ENCODE results near the gene ZNF592.

DNA sequence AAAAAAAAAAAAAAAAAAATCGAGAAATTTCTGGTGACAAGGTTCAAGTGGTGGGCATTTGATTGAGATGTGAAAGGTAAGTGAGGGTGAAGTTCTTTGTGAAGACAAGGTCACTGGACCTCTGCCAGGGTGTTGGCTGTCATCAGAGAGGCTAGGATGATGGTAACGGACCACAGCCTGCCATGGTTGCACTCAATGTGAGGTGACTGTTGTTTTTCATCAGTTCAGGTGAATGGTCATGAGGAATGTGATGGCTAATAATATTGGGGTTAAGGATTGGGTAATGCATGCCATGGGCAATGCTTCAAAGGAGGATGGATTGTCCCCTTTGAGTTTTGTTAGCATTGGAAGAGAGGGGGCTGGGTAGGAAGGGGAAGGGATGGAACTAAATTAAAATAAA lies 64.5 kb downstream of the ZNF592 start:
- TF ChIP-seq GTF3A (CRISPR knock-in tag; conservative IDR thresholded peaks at IDR 0.05): no peak
- TF ChIP-seq, protein P1, sequence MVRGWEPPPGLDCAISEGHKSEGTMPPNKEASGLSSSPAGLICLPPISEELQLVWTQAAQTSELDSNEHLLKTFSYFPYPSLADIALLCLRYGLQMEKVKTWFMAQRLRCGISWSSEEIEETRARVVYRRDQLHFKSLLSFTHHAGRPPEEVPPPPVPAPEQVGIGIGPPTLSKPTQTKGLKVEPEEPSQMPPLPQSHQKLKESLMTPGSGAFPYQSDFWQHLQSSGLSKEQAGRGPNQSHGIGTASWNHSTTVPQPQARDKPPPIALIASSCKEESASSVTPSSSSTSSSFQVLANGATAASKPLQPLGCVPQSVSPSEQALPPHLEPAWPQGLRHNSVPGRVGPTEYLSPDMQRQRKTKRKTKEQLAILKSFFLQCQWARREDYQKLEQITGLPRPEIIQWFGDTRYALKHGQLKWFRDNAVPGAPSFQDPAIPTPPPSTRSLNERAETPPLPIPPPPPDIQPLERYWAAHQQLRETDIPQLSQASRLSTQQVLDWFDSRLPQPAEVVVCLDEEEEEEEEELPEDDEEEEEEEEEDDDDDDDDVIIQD (CRISPR knock-in tag; IDR thresholded peaks at IDR 0.05; ENCODE audit: low read depth): no peak
- TF ChIP-seq RBM22 (optimal IDR thresholded peaks at IDR 0.05; ENCODE audit: low read length): no peak
- TF ChIP-seq, protein P2, sequence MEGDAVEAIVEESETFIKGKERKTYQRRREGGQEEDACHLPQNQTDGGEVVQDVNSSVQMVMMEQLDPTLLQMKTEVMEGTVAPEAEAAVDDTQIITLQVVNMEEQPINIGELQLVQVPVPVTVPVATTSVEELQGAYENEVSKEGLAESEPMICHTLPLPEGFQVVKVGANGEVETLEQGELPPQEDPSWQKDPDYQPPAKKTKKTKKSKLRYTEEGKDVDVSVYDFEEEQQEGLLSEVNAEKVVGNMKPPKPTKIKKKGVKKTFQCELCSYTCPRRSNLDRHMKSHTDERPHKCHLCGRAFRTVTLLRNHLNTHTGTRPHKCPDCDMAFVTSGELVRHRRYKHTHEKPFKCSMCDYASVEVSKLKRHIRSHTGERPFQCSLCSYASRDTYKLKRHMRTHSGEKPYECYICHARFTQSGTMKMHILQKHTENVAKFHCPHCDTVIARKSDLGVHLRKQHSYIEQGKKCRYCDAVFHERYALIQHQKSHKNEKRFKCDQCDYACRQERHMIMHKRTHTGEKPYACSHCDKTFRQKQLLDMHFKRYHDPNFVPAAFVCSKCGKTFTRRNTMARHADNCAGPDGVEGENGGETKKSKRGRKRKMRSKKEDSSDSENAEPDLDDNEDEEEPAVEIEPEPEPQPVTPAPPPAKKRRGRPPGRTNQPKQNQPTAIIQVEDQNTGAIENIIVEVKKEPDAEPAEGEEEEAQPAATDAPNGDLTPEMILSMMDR (CRISPR knock-in tag; IDR thresholded peaks at IDR 0.05): no peak
- TF ChIP-seq, protein P3, sequence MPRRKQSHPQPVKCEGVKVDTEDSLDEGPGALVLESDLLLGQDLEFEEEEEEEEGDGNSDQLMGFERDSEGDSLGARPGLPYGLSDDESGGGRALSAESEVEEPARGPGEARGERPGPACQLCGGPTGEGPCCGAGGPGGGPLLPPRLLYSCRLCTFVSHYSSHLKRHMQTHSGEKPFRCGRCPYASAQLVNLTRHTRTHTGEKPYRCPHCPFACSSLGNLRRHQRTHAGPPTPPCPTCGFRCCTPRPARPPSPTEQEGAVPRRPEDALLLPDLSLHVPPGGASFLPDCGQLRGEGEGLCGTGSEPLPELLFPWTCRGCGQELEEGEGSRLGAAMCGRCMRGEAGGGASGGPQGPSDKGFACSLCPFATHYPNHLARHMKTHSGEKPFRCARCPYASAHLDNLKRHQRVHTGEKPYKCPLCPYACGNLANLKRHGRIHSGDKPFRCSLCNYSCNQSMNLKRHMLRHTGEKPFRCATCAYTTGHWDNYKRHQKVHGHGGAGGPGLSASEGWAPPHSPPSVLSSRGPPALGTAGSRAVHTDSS (CRISPR knock-in tag; conservative IDR thresholded peaks at IDR 0.05): no peak
- TF ChIP-seq, protein P4, sequence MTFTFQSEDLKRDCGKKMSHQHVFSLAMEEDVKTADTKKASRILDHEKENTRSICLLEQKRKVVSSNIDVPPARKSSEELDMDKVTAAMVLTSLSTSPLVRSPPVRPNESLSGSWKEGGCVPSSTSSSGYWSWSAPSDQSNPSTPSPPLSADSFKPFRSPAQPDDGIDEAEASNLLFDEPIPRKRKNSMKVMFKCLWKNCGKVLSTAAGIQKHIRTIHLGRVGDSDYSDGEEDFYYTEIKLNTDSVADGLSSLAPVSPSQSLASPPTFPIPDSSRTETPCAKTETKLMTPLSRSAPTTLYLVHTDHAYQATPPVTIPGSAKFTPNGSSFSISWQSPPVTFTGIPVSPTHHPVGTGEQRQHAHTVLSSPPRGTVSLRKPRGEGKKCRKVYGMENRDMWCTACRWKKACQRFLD (CRISPR knock-in tag; IDR thresholded peaks at IDR 0.05; ENCODE audit: borderline replicate concordance): no peak
- no peak for TF ChIP-seq POLR2A (IDR thresholded peaks at IDR 0.05; ENCODE audit: insufficient read depth in 1 of 2, low read depth in 2 of 2, low read length in 2 of 2)
- no peak for TF ChIP-seq BRCA1 (CRISPR knock-in tag; IDR thresholded peaks at IDR 0.05)
- no peak for TF ChIP-seq SP1 (IDR thresholded peaks at IDR 0.05)
- TF ChIP-seq SP1 (CRISPR knock-in tag; IDR thresholded peaks at IDR 0.05): no peak
- TF ChIP-seq, protein P5, sequence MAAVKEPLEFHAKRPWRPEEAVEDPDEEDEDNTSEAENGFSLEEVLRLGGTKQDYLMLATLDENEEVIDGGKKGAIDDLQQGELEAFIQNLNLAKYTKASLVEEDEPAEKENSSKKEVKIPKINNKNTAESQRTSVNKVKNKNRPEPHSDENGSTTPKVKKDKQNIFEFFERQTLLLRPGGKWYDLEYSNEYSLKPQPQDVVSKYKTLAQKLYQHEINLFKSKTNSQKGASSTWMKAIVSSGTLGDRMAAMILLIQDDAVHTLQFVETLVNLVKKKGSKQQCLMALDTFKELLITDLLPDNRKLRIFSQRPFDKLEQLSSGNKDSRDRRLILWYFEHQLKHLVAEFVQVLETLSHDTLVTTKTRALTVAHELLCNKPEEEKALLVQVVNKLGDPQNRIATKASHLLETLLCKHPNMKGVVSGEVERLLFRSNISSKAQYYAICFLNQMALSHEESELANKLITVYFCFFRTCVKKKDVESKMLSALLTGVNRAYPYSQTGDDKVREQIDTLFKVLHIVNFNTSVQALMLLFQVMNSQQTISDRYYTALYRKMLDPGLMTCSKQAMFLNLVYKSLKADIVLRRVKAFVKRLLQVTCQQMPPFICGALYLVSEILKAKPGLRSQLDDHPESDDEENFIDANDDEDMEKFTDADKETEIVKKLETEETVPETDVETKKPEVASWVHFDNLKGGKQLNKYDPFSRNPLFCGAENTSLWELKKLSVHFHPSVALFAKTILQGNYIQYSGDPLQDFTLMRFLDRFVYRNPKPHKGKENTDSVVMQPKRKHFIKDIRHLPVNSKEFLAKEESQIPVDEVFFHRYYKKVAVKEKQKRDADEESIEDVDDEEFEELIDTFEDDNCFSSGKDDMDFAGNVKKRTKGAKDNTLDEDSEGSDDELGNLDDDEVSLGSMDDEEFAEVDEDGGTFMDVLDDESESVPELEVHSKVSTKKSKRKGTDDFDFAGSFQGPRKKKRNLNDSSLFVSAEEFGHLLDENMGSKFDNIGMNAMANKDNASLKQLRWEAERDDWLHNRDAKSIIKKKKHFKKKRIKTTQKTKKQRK (IDR thresholded peaks at IDR 0.05; ENCODE audit: low read length): no peak
- TF ChIP-seq ZNF274 (CRISPR knock-in tag; IDR thresholded peaks at IDR 0.05): no peak
- no peak for TF ChIP-seq ZSCAN30 (CRISPR knock-in tag; IDR thresholded peaks at IDR 0.05)
- no peak for TF ChIP-seq CBX1 (IDR thresholded peaks at IDR 0.05; ENCODE audit: low read depth)
- TF ChIP-seq ESRRA (CRISPR knock-in tag; IDR thresholded peaks at IDR 0.05; ENCODE audit: low read depth): no peak
